Left hindlimb (tissue), 1 donor: ENCODE data around the gene RASGRF1.

ENCODE experiments used
- DNase-seq: peaks from one replicate; pipeline ENCODE4 v3.0.0-alpha.2; 2018

RASGRF1 gene

GRCh38 chr15:78982736-78983135, 107.8 kb downstream of the RASGRF1 start:
- no peak for DNase-seq

- DNase-seq: no peak
Observed at GRCh38 chr15:78981532-78982313, 108.9 kb downstream of the RASGRF1 start.

DNA sequence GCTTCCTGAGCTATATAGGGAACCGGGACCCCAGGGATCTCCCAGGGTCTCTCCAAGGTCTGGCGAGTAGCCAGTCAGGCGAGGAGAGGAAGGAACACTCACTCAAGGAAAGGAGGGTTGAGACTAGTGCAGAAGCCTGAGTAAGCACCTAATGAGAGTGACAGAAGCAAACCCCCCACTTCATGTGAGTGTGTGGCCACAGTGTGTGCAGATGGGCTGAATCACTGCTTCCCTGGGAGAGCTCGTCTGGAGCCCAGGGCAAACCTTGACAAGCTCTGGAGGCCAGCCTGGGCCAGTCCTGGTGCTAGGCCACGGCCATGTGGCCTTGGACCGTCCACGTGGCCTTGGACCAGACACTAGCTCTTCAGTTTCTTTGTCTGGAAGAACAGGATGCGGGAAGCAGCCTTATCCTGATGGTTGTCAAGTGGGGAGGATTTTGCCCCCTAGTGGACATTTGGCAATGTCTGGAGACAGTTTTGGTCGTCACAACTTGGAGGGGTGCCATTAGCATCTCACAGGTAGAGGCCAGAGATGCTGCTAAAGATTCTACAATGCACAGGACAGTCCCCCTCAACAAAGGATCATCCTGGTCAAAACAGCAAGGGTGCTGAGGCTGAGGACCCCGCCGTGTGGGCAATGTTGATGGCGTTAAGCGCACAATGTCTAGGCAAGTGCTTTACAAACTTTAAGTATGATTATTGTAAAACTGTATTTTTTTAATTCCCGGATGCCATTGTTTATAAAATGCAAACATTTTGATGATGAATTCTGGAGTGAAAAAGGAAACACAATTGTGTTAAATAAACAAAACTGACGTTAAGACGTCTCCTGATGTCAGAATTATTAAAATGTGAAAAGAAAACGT, 110.9 kb downstream of the RASGRF1 start:
- DNase-seq: no peak

DNA sequence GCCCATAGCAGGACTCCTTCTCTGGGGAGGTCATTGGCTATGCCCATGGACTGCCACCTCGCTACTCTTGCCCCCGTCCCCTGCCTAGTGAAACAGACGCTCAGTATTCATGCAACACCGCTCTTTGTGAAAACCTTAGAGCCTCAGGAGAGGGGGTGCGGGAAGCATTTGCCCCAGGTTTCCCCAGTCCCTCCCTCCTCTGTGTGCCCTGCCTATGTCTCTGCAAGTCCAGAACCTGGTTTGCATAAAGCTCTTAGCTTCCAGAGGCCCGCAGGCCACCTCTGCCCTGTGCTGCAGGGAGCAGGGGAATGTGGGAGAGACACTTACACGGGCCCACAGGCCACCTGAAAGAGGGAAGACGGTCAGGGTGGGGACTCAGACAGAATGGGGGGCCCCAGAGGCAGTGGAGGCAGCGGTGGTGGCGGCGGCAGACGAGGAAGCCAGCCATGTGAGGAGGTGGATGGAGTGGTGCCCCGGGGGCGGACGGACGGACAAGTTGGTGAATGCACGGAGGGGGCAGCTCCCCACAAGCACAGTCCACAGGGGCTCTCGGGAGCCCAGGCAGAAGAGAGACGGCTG, 111.9 kb downstream of the RASGRF1 start:
- DNase-seq: no peak

DNA sequence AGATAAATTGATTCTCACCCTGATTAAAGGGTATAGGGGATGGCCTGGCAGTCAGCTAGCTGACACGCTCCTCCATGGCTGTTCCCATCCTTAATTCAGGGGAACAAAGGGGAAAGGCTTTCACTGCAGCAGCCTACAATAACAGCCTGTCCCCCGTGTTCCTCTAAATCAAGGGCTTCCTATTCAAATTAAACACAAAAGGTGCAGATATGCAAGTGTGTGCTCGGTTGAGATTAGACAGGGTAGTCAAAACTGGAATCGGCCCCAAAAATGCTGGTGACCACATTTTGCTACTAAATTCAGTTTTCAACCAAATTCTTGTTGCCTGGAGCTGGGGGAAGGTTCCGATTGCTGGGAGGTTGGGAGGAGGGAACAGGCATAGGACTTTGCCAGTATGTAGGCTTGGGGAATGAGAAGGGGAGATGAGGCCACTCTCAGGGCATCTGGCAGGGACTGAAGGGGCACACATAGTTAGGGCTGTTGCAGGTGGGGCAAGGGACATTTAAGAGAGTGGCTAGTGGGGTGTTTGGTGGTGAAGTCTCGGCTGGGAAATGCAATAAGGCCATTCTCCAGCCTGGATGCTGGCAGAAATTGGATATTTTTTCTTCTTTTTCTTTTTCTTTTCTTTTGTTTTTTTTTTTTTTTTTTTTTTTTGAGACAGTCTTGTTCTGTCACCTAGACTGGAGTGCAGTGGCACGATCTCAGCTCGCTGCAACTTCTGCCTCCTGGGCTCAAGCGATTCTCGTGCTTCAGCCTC, 112.8 kb downstream of the RASGRF1 start:
- no peak for DNase-seq

- no peak for DNase-seq
Observed at GRCh38 chr15:78977091-78977571, 113.4 kb downstream of the RASGRF1 start.

GRCh38 chr15:78976691-78977090, 113.9 kb downstream of the RASGRF1 start:
- DNase-seq: no peak

- no peak for DNase-seq
Observed at GRCh38 chr15:78974272-78974918, 116.2 kb downstream of the RASGRF1 start.

GRCh38 chr15:78969687-78970349, 120.8 kb downstream of the RASGRF1 start:
- DNase-seq: no peak

DNA sequence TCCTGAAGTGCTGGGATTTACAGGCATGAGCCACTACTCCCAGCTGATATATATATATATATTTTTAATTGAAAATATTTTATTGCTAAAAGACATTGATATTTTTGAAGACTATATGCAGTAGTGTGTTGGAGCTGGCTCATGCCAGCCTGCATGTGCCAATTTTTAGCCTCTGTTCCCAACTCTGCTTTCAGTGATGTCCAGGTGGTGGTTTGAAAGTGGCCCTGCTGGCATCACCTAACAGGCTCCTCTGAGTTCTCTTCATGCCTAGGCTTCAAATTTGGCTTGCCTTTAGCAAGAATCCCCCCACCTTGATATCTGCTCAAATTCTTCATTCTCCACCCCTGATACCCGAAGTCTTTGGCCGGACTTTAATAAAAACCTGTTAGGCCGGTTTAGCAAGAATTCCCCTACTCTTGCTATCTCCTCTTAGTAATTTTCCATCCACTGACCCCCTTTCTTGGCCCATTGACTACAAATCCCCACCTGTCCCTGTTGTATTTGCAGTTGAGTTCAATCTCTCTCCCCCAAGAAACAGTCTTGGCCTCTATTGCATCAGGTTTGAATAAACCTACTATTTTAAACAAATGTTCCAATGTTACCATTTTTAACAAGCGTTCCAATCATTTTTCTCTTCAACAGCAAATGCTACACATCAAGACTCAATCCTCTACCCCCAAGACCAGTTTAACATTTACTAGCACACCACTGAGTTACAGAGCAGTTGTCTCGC, 121.9 kb downstream of the RASGRF1 start:
- no peak for DNase-seq

DNA sequence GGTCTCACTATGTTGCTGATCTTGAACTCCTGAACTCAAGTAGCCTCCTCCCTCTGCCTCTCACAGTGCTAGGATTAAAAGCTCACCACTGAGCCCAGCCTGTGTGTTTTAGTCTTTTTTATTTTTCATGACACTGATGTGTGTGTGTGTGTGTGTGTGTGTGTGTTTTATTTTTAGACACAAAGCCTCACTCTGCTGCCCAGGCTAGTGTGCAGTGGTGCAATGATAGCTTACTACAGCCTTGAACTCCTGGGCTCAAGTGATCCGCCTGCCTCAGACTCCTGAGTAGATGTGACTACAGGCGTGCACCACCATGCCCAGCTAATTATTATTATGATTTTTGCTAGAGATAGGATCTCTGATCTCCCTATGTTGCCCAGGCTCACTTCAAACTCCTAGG, 122.5 kb downstream of the RASGRF1 start:
- no peak for DNase-seq

DNA sequence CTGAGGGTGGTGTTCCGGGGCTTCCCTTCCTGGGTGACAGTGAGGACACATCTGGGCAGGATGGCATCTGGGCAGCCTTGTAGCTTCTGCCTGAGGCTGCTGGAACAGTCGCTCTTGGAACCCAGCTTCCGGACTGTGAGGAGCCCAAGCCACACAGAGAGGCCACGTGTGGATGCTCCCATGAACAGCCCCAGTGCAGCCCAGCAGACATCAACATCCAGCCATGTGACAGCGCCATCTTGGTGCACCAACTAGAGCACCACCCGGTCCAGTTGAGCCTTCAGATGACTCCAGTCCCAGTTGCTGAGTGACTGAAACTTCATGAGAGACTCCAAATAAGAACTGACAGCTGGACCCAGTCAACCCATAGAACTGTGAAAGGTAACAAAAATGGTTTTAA, 130.3 kb downstream of the RASGRF1 start:
- DNase-seq: no peak

GRCh38 chr15:78959360-78959759, 131.2 kb downstream of the RASGRF1 start:
- DNase-seq: no peak

GRCh38 chr15:78957416-78958093, 133.0 kb downstream of the RASGRF1 start:
- no peak for DNase-seq

- DNase-seq: no peak
Observed at GRCh38 chr15:78956937-78957336, 133.6 kb downstream of the RASGRF1 start.

DNA sequence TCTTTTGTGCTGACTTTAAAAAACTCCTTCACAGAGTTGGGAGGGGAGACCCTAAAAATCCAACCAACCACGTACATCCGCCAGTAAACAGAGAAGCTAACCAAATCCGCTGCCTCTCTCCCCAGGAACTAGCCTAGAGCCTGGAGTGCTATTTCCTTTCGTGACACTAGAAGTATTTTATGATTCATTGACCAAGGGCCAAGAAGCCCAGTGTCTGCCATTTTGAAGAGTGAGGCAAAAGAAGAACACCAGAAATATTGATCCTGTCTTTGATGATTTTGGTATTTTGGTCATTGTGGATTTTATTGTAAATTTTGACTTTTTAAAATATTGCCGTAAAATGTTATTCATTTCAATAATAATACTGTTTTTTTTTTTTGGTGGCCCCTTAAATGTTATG, 135.2 kb downstream of the RASGRF1 start:
- no peak for DNase-seq

GRCh38 chr15:78951841-78952238, 138.7 kb downstream of the RASGRF1 start:
- DNase-seq: no peak

- DNase-seq: no peak
Observed at GRCh38 chr15:78950902-78951840, 139.4 kb downstream of the RASGRF1 start.

GRCh38 chr15:78950343-78950742, 140.2 kb downstream of the RASGRF1 start:
- no peak for DNase-seq
